ENCODE measurements around the gene DRAXIN.
A peak's percentile ranks its signal among the peaks of the same experiment; 100 is the strongest.

Gene DRAXIN

GRCh38 chr1:11691302-11691914 lies at the start of gene DRAXIN:
TSS of gene DRAXIN (plus strand) at chr1:11691710. CDS start at chr1:11706259, 14,549 bp downstream.
- no peak for DNase-seq (ENCODE audit: low read depth in 2 of 2, low spot score in 1 of 2)

GRCh38 chr1:11641776-11642305 lies 49.7 kb upstream of the DRAXIN start:
- no peak for DNase-seq (ENCODE audit: low read depth in 2 of 2, low spot score in 1 of 2)

GRCh38 chr1:11642418-11643017 lies 49.0 kb upstream of the DRAXIN start:
- peak; percentile 28 to 53 for DNase-seq (ENCODE audit: low read depth in 2 of 2, low spot score in 1 of 2)

- no peak for DNase-seq (ENCODE audit: low read depth in 2 of 2, low spot score in 1 of 2)
These were observed 47.7 kb upstream of the DRAXIN start for GRCh38 chr1:11643782-11644181.

GRCh38 chr1:11645270-11645669 lies 46.2 kb upstream of the DRAXIN start:
- no peak for DNase-seq (ENCODE audit: low read depth in 2 of 2, low spot score in 1 of 2)

GRCh38 chr1:11645670-11646265 lies 45.7 kb upstream of the DRAXIN start:
- peak; percentile 53 to 54 for DNase-seq (ENCODE audit: low read depth in 2 of 2, low spot score in 1 of 2)

GRCh38 chr1:11646317-11646716 lies 45.2 kb upstream of the DRAXIN start:
- DNase-seq (ENCODE audit: low read depth in 2 of 2, low spot score in 1 of 2), result no peak

- no peak for DNase-seq (ENCODE audit: low read depth in 2 of 2, low spot score in 1 of 2)
These were observed 44.2 kb upstream of the DRAXIN start for GRCh38 chr1:11647333-11647732.

GRCh38 chr1:11648039-11648438 lies 43.5 kb upstream of the DRAXIN start:
- DNase-seq (ENCODE audit: low read depth in 2 of 2, low spot score in 1 of 2), result no peak

GRCh38 chr1:11648732-11649158 lies 42.8 kb upstream of the DRAXIN start:
- no peak for DNase-seq (ENCODE audit: low read depth in 2 of 2, low spot score in 1 of 2)

GRCh38 chr1:11649237-11649623 lies 42.3 kb upstream of the DRAXIN start:
- DNase-seq (ENCODE audit: low read depth in 2 of 2, low spot score in 1 of 2), result no peak

GRCh38 chr1:11649624-11650330 lies 41.7 kb upstream of the DRAXIN start:
- DNase-seq (ENCODE audit: low read depth in 2 of 2, low spot score in 1 of 2), result no peak

- peak; percentile 48 to 70 for DNase-seq (ENCODE audit: low read depth in 2 of 2, low spot score in 1 of 2)
These were observed 41.0 kb upstream of the DRAXIN start for GRCh38 chr1:11650331-11650991.

GRCh38 chr1:11651017-11651416 lies 40.5 kb upstream of the DRAXIN start:
- no peak for DNase-seq (ENCODE audit: low read depth in 2 of 2, low spot score in 1 of 2)

- DNase-seq (ENCODE audit: low read depth in 2 of 2, low spot score in 1 of 2), result no peak
These were observed 39.2 kb upstream of the DRAXIN start for GRCh38 chr1:11652203-11652780.

- no peak for DNase-seq (ENCODE audit: low read depth in 2 of 2, low spot score in 1 of 2)
These were observed 38.2 kb upstream of the DRAXIN start for GRCh38 chr1:11653101-11653860.

GRCh38 chr1:11653861-11654136 lies 37.7 kb upstream of the DRAXIN start:
- DNase-seq (ENCODE audit: low read depth in 2 of 2, low spot score in 1 of 2), result no peak

- DNase-seq (ENCODE audit: low read depth in 2 of 2, low spot score in 1 of 2), result peak; percentile 39 to 47
These were observed 37.2 kb upstream of the DRAXIN start, which contains the start of the genes FBXO2 and FBXO44 for GRCh38 chr1:11654137-11654938. TSS of gene FBXO2 (minus strand) at chr1:11654429. CDS start at chr1:11654340, 89 bp downstream. TSS of gene FBXO44 (plus strand) at chr1:11654877. CDS start at chr1:11655836, 959 bp downstream.

Measured in stimulated activated CD8-positive, alpha-beta memory T cell treated with anti-CD3 and anti-CD28 coated beads, Interleukin-4, amount 100 ng/mL, for 4 hours (primary cell).